Prostate gland (tissue), 2 donors: ENCODE results near the gene MYO9A. TPM values are rescaled to one million over a fixed set of nuclear protein-coding genes. Genes with fewer than 3 reads are reported as not detected.
"Not testable (repeated sequence)": the region's sequence is repeated elsewhere in the genome, so short reads cannot be mapped to it uniquely, and the experiment has no call there.

Experiments used
- DNase-seq: peaks from one replicate; pipeline ENCODE4 v3.0.0-alpha.2; 2019; ENCODE audit warnings: low spot score
- H3K27ac ChIP-seq, 2 donors: fragments of 200-600 bp; sonication (generic); 2 replicates each; pipeline ENCODE4 v1.5.1; 2017 to 2019
- H3K27me3 ChIP-seq: fragments of 200-600 bp; sonication (generic); replicated peaks from 2 replicates; pipeline ENCODE4 v1.5.1; 2019; ENCODE audit not compliant: insufficient read depth
- H3K36me3 ChIP-seq, 2 donors: fragments of 200-600 bp; sonication (generic); 1 replicate in 1 of 2; 2 replicates in 1 of 2; pipeline versions ENCODE4 v1.5.1 to v1.8.1; 2017 to 2019
- H3K4me1 ChIP-seq: fragments of 200-600 bp; sonication (generic); replicated peaks from 2 replicates; pipeline ENCODE4 v1.5.1; 2019
- H3K4me3 ChIP-seq, 2 donors: fragments of 200-600 bp; sonication (generic); 2 replicates each; pipeline ENCODE4 v1.5.1; 2017 to 2019
- H3K9me3 ChIP-seq: fragments of 200-600 bp; sonication (generic); 2 replicates; pipeline ENCODE4 v1.5.1; 2017
- POLR2A ChIP-seq: fragments of 450-650 bp; IDR thresholded peaks from one replicate; pipeline ENCODE4 v1.6.1; 2016; ENCODE audit warnings: antibody characterized with exemption, mild to moderate bottlenecking
- POLR2AphosphoS5 ChIP-seq: sonication (generic); formaldehyde crosslinking; IDR thresholded peaks from one replicate; pipeline ENCODE4 v1.6.1; 2017; ENCODE audit warnings: antibody characterized with exemption
- WGBS: methylation state at CpG from one replicate; pipeline ENCODE4 v1.1.5; 2018; 5-methylcytosine and 5-hydroxymethylcytosine counted together
- intact Hi-C: fragments of 100-400 bp; cut with DNase I; formaldehyde crosslinking; loops from one replicate; pipeline ENCODE4 v1.14.2; 2022
- total RNA-seq, 2 donors: library from RNA; depleted of rRNA; stranded (reverse); fragments of >200 nt; gene quantifications; one replicate each; pipeline ENCODE4 v1.1.0, GENCODE V29; 2016
- TF ChIP-seq, protein P1 (sequence below), 4 experiments: fragments of 200-600 bp in 2 of 4; fragments of 450-650 bp in 2 of 4; sonication (generic) in 2 of 4; IDR thresholded peaks; 1 replicate in 3 of 4; 2 replicates in 1 of 4; pipeline ENCODE4 v1.5.1; 2016 to 2019; ENCODE audit warnings: antibody characterized with exemption in 4 of 4, mild to moderate bottlenecking in 2 of 4, moderate library complexity in 2 of 4

Gene MYO9A
- total RNA-seq, 2 donors from 2014 or later, result 29.4 to 252 TPM

DNA sequence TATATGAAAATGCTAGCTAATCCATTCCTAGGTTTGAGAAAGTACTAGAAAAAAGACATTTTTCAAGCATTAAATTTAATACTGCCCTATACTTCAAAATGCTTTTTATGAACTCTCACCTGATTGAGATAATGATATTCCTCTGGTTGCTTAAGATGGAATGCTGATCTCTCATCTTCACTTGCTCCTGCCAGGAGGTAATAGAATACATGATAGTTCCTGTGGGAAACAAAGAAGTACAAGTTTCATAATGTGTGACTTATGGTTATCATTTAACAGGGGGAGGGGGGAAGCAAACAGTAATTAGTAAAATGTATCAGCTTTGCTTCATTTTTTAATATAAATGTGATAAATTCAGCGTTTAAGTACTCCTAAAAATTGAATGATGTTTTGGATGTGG is 97.2 kb downstream of the MYO9A start:
- intact Hi-C loops, result no loop called here
- no peak for DNase-seq
- no peaks in the 10 kb centered on the region for H3K27me3 ChIP-seq
- H3K9me3 ChIP-seq, result no peaks in the 10 kb centered on the region
- no peaks in the 10 kb centered on the region for H3K36me3 ChIP-seq
- H3K27ac ChIP-seq, result no peak overlapping the region
- 85% methylated on average over 1 of the region's 1 CpG for WGBS
- H3K4me3 ChIP-seq, result no peak overlapping the region
- no peaks in the 10 kb centered on the region for H3K4me1 ChIP-seq
- no peak for TF ChIP-seq POLR2A
- TF ChIP-seq, protein P1, sequence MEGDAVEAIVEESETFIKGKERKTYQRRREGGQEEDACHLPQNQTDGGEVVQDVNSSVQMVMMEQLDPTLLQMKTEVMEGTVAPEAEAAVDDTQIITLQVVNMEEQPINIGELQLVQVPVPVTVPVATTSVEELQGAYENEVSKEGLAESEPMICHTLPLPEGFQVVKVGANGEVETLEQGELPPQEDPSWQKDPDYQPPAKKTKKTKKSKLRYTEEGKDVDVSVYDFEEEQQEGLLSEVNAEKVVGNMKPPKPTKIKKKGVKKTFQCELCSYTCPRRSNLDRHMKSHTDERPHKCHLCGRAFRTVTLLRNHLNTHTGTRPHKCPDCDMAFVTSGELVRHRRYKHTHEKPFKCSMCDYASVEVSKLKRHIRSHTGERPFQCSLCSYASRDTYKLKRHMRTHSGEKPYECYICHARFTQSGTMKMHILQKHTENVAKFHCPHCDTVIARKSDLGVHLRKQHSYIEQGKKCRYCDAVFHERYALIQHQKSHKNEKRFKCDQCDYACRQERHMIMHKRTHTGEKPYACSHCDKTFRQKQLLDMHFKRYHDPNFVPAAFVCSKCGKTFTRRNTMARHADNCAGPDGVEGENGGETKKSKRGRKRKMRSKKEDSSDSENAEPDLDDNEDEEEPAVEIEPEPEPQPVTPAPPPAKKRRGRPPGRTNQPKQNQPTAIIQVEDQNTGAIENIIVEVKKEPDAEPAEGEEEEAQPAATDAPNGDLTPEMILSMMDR (IDR thresholded peaks at IDR 0.05), result no peak
- TF ChIP-seq POLR2AphosphoS5, result no peak

DNA sequence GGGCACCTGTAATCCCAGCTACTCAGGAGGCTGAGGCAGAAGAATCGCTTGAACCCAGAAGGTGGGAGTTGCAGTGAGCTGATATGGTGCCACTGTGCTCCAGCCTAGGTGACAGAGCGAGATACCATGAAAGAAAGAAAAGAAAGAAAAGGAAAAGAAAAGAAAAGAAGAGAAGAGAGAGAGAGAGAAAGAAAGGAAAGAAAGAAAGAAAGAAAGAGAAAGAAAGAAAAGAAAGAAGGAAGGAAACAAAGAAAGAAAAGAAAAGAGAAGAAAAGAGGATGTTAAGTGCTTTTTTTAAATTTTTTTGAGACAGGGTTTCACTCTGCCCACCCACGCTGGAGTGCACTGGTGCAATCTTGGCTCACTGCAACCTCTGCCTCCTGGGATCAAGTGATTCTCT is 103.4 kb downstream of the MYO9A start:
- DNase-seq, H3K9me3 ChIP-seq, H3K4me3 ChIP-seq, H3K36me3 ChIP-seq, H3K4me1 ChIP-seq, H3K27me3 ChIP-seq, H3K27ac ChIP-seq, intact Hi-C loops: not testable (repeated sequence)
- WGBS, result 95% methylated on average over 3 of the region's 3 CpGs

DNA sequence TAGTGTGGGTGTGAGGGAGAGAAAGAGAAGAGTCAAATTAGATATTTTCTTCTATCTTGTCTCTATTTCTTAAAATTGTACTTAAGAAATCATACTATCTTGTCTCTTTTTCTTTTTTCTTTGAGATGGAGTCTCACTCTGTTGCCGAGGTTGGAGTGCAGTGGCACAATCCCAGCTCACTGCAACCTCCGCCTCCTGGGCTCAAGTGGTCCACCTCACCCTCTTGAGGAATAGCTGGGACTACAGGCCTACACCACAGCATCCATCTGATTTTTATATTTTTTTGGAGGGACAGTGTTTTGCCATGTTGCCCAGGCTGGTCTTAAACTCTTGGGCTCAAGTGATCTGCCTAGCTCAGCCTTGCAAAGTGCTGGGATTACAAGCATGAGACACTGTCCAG is 104.2 kb downstream of the MYO9A start:
- intact Hi-C loops, result no loop called here
- no peak for DNase-seq
- no peaks in the 10 kb centered on the region for H3K4me1 ChIP-seq
- H3K4me3 ChIP-seq, result no peak overlapping the region
- no peaks in the 10 kb centered on the region for H3K9me3 ChIP-seq
- no peaks in the 10 kb centered on the region for H3K27me3 ChIP-seq
- 100% methylated on average over 2 of the region's 2 CpGs for WGBS
- H3K36me3 ChIP-seq, result no peaks in the 10 kb centered on the region
- H3K27ac ChIP-seq, result no peak overlapping the region
- no peak for TF ChIP-seq POLR2AphosphoS5
- TF ChIP-seq, protein P1 (IDR thresholded peaks at IDR 0.05), result no peak
- TF ChIP-seq POLR2A, result no peak

DNA sequence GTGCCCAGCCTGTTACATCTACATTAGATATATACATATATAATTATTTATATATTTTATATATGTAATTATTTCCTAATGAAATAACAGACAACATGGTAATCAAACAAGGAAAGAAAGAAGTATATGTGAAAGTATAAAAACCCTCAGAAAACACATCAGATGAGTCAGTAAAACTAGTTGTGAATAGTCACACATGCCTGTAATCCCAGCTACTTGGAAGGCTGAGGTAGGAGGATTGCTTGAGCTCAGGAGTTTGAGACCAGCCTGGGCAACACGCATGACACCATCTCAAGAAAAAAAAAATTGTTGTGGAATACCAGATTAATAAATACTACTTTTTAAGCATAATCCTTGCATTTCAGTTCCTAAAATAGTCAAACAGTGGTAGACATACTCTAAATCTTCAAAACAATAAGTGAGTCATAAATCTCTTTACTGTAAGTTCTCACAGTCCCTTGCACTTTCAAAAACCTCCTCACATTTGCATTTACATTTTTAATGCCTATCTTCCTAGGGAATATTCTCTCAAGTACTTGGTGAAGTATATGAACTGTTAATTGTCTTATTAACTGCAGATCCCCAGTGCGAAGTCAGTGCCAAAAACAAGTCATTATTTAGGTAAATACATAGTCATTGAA is 106.5 kb downstream of the MYO9A start:
- Histone ChIP-seq H3K27me3 (no peaks in the 10 kb centered on the region), H3K36me3 (no peaks in the 10 kb centered on the region), H3K9me3 (no peaks in the 10 kb centered on the region), H3K27ac (no peak overlapping the region), H3K4me1 (no peaks in the 10 kb centered on the region), H3K4me3 (no peak overlapping the region)
- DNase-seq, result no peak
- WGBS, result 93% methylated on average over 2 of the region's 2 CpGs
- TF ChIP-seq, protein P1 (IDR thresholded peaks at IDR 0.05), result no peak
- TF ChIP-seq POLR2AphosphoS5 (no peak), POLR2A (no peak)
- intact Hi-C loops, result no loop called here

DNA sequence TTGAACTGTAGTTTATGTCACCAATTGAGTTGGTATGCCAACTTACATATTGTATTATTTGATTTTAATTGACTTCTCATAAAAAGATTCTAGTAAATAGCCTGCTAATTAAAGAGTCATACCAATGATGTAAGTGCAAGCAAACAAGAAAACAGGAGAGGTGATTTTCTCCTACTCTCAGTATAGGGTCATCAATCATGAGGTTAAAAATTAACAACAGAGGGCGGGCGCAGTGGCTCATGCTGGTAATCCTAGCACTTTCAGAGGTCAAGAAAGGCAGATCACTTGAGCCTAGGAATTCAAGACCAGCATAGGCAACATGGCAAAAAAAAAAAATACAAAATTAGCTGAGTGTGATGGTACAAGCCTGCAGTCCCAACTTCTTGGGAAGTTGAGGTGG is 108.7 kb downstream of the MYO9A start:
- Histone ChIP-seq H3K9me3 (no peaks in the 10 kb centered on the region), H3K4me1 (no peaks in the 10 kb centered on the region), H3K4me3 (no peak overlapping the region), H3K36me3 (no peaks in the 10 kb centered on the region), H3K27me3 (no peaks in the 10 kb centered on the region), H3K27ac (no peak overlapping the region)
- WGBS, result 95% methylated on average over 2 of the region's 2 CpGs
- TF ChIP-seq POLR2A, result no peak
- TF ChIP-seq, protein P1 (IDR thresholded peaks at IDR 0.05), result no peak
- no peak for TF ChIP-seq POLR2AphosphoS5
- DNase-seq, result no peak
- intact Hi-C loops, result no loop called here
